ENCODE results near the gene EGR1.

DNA sequence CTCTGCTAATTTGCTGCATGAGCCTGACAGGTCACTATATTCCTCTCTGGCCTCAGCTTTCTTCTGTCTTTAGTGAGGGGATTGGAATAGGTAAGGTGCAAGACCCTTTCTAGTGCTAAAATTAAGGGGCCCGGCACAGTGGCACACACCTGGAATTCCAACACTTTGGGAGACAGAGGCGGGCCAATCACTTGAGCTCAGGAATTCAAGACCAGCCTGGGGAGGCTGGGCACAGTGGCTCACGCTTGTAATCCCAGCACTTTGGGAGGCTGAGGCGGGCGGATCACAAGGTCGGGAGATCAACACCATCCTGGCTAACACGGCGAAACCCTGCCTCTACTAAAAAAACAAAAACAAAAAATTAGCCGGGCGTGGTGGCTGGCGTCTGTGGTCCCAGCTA is 37.2 kb downstream of the EGR1 start:
- no peak for TF ChIP-seq POLR2A (IDR thresholded peaks at IDR 0.05)
- TF ChIP-seq, protein P1, sequence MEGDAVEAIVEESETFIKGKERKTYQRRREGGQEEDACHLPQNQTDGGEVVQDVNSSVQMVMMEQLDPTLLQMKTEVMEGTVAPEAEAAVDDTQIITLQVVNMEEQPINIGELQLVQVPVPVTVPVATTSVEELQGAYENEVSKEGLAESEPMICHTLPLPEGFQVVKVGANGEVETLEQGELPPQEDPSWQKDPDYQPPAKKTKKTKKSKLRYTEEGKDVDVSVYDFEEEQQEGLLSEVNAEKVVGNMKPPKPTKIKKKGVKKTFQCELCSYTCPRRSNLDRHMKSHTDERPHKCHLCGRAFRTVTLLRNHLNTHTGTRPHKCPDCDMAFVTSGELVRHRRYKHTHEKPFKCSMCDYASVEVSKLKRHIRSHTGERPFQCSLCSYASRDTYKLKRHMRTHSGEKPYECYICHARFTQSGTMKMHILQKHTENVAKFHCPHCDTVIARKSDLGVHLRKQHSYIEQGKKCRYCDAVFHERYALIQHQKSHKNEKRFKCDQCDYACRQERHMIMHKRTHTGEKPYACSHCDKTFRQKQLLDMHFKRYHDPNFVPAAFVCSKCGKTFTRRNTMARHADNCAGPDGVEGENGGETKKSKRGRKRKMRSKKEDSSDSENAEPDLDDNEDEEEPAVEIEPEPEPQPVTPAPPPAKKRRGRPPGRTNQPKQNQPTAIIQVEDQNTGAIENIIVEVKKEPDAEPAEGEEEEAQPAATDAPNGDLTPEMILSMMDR (IDR thresholded peaks at IDR 0.05 in 8 of 11, conservative IDR thresholded peaks at IDR 0.05 in 3 of 11), result no peak

Data from spleen (tissue), 7 donors.